SK-N-SH (cell line): ENCODE results near the gene LDB2. TPM values are rescaled to one million over a fixed set of nuclear protein-coding genes. Genes with fewer than 3 reads are reported as not detected.

Experiments used
- CTCF ChIA-PET: fragments of 300-600, 350-600 bp; formaldehyde crosslinking; extraction: SDS; loops from one replicate; lab custom pipeline; 2021; lab: Yijun Ruan, JAX
- POLR2A ChIA-PET: fragments of 350-600 bp; sonication (Branson Sonifier 250); formaldehyde crosslinking; extraction: SDS; loops from one replicate; lab custom pipeline; 2020; ENCODE audit warnings: antibody characterized with exemption, inconsistent platforms; lab: Yijun Ruan, JAX
- DNase-seq: peaks from one replicate; pipeline ENCODE4 v3.0.0; 2012
- H2AFZ ChIP-seq: fragments of 200-600 bp; sonication (generic); 2 replicates; pipeline ENCODE4 v1.8.1; 2016; ENCODE audit warnings: antibody characterized with exemption, mild to moderate bottlenecking, low read depth
- H3F3A ChIP-seq: fragments of 200-600 bp; sonication (generic); replicated peaks from 2 replicates; pipeline ENCODE3; 2016; ENCODE audit warnings: antibody characterized with exemption, mild to moderate bottlenecking; ENCODE audit not compliant: insufficient read depth
- H3K27ac ChIP-seq, 2 experiments: fragments of 200-500 bp in 1 of 2; fragments of 200-600 bp in 1 of 2; sonication (Bioruptor generic) in 1 of 2; sonication (generic), shearing (Covaris generic) in 1 of 2; 2 replicates each; pipeline versions ENCODE4 v1.5.1 to v1.6.1; 2014 to 2016; ENCODE audit warnings: low read depth in 2 of 2, inconsistent platforms in 1 of 2, low read length in 1 of 2, mild to moderate bottlenecking in 1 of 2, mixed read lengths in 1 of 2
- H3K27me3 ChIP-seq: fragments of 200-600 bp; sonication (generic), shearing (Covaris generic); 2 replicates; pipeline ENCODE4 v1.6.1; 2016; ENCODE audit warnings: mixed run types; ENCODE audit not compliant: insufficient read depth
- H3K36me3 ChIP-seq, 2 experiments: fragments of 200-500 bp in 1 of 2; fragments of 200-600 bp in 1 of 2; sonication (Bioruptor generic) in 1 of 2; sonication (generic) in 1 of 2; replicated peaks in 1 of 2; 2 replicates each; pipeline versions ENCODE3 to v1.5.1; 2014 to 2016; ENCODE audit warnings: low read length in 1 of 2, mild to moderate bottlenecking in 1 of 2; ENCODE audit not compliant: insufficient read depth in 2 of 2, control insufficient read depth in 1 of 2
- H3K4me1 ChIP-seq, 2 experiments: fragments of 200-500 bp in 1 of 2; fragments of 200-600 bp in 1 of 2; sonication (Bioruptor generic) in 1 of 2; sonication (generic), shearing (Covaris generic) in 1 of 2; 2 replicates each; pipeline versions ENCODE4 v1.5.1 to v1.6.1; 2014 to 2016; ENCODE audit warnings: low read depth in 1 of 2, low read length in 1 of 2, mixed run types in 1 of 2; ENCODE audit not compliant: insufficient read depth in 2 of 2, control insufficient read depth in 1 of 2
- H3K4me2 ChIP-seq: fragments of 200-600 bp; sonication (generic), shearing (Covaris generic); 2 replicates; pipeline ENCODE4 v1.6.1; 2017; ENCODE audit warnings: mixed run types
- H3K4me3 ChIP-seq, 2 experiments: fragments of 200-500 bp in 1 of 2; fragments of 200-600 bp in 1 of 2; sonication (Bioruptor generic) in 1 of 2; sonication (generic), shearing (Covaris generic) in 1 of 2; 2 replicates each; pipeline versions ENCODE4 v1.5.1 to v1.8.1; 2014 to 2016; ENCODE audit warnings: low read depth in 2 of 2, inconsistent platforms in 1 of 2, low read length in 1 of 2, mild to moderate bottlenecking in 1 of 2, mixed read lengths in 1 of 2, moderate library complexity in 1 of 2
- H3K79me2 ChIP-seq: fragments of 200-600 bp; sonication (generic); 2 replicates; pipeline ENCODE4 v1.8.1; 2017; ENCODE audit warnings: mild to moderate bottlenecking; ENCODE audit not compliant: insufficient read depth
- H3K9ac ChIP-seq: fragments of 200-600 bp; sonication (generic); 2 replicates; pipeline ENCODE4 v1.6.1; 2017; ENCODE audit warnings: mixed run types
- H3K9me2 ChIP-seq: fragments of 200-600 bp; sonication (generic); 2 replicates; pipeline ENCODE4 v1.6.1; 2017; ENCODE audit warnings: mixed run types
- H3K9me3 ChIP-seq: fragments of 200-600 bp; sonication (generic); 2 replicates; pipeline ENCODE4 v1.6.1; 2017; ENCODE audit warnings: mixed run types, mild to moderate bottlenecking, moderate library complexity
- H4K20me1 ChIP-seq: fragments of 200-600 bp; sonication (generic); 2 replicates; pipeline ENCODE4 v1.6.1; 2017; ENCODE audit warnings: mild to moderate bottlenecking, mixed run types; ENCODE audit not compliant: insufficient read depth
- CHD2 ChIP-seq: fragments of 150-350 bp; IDR thresholded peaks from 2 replicates; pipeline ENCODE4 v1.6.1; 2018; ENCODE audit warnings: low read length; ENCODE audit not compliant: partially characterized antibody
- CTCF ChIP-seq: fragments of 200-600 bp; sonication (generic); IDR thresholded peaks from 2 replicates; pipeline ENCODE4 v1.6.1; 2017; ENCODE audit warnings: antibody characterized with exemption, mild to moderate bottlenecking, moderate library complexity
- ELF1 ChIP-seq: IDR thresholded peaks from 2 replicates; pipeline ENCODE4 v1.4.0; 2012
- FOXM1 ChIP-seq: IDR thresholded peaks from 2 replicates; pipeline ENCODE4 v1.4.0; 2012; ENCODE audit warnings: low read depth, mild to moderate bottlenecking
- GABPA ChIP-seq: IDR thresholded peaks from 2 replicates; pipeline ENCODE4 v1.4.0; 2012; ENCODE audit warnings: low read depth, mild to moderate bottlenecking
- JUND ChIP-seq: IDR thresholded peaks from 2 replicates; pipeline ENCODE4 v1.4.0; 2012
- MXI1 ChIP-seq: IDR thresholded peaks from 2 replicates; pipeline ENCODE4 v1.6.1; 2012; ENCODE audit warnings: mild to moderate bottlenecking, low read depth, low read length, improper control_type of control experiment
- NFIC ChIP-seq: IDR thresholded peaks from 2 replicates; pipeline ENCODE4 v1.4.0; 2012; ENCODE audit warnings: borderline replicate concordance
- RAD21 ChIP-seq: IDR thresholded peaks from 2 replicates; pipeline ENCODE4 v1.6.1; 2012; ENCODE audit warnings: mild to moderate bottlenecking, low read length
- RCOR1 ChIP-seq: fragments of 150-350 bp; IDR thresholded peaks from 2 replicates; pipeline ENCODE4 v1.6.1; 2017; ENCODE audit warnings: antibody characterized with exemption, low read length
- SMC3 ChIP-seq: IDR thresholded peaks from 2 replicates; pipeline ENCODE4 v1.6.1; 2012; ENCODE audit warnings: low read depth, low read length, improper control_type of control experiment
- TEAD4 ChIP-seq: IDR thresholded peaks from 2 replicates; pipeline ENCODE4 v1.4.0; 2012; ENCODE audit warnings: mild to moderate bottlenecking, borderline replicate concordance; ENCODE audit not compliant: insufficient read depth
- WGBS: methylation state at CpG from one replicate; pipeline ENCODE4 v1.1.6; 2017; ENCODE audit warnings: low lambda C conversion rate; 5-methylcytosine and 5-hydroxymethylcytosine counted together
- polyA plus RNA-seq, 3 experiments: library from polyadenylated mRNA; depleted of rRNA; stranded (reverse); fragments of >200 nt; gene quantifications; 2 replicates each; pipeline ENCODE4 v1.2.3, GENCODE V29; 2012

The LDB2 gene
- polyA plus RNA-seq, 1 of the 3 experiments (the other 2 are of a cell fraction): 11.0 TPM

GRCh38 chr4:16508968-16509367 is 389.5 kb downstream of the LDB2 start:
- Histone ChIP-seq H3K9ac (no peak overlapping the region), H4K20me1 (no peaks in the 10 kb centered on the region), H3F3A (no peaks in the 10 kb centered on the region), H3K27ac (no peak overlapping the region), H2AFZ (no peak overlapping the region), H3K4me3 (no peak overlapping the region), H3K79me2 (no peaks in the 10 kb centered on the region), H3K27me3 (no peaks in the 10 kb centered on the region), H3K9me2 (no peaks in the 10 kb centered on the region), H3K4me1 (no peaks in the 10 kb centered on the region), H3K4me2 (no peak overlapping the region), H3K36me3 (peaks cover 0 to 17% of the 10 kb centered on the region in 2 experiments), H3K9me3 (no peaks in the 10 kb centered on the region)
- ChIA-PET CTCF (interaction anchor here (1.4 to 2.1 kb wide), 2 partner anchors 815 to 939 kb away, joined by 3 to 9 read pairs; no protein-coding TSS in a partner anchor), POLR2A (no interaction called here)
- TF ChIP-seq SMC3 (no peak), MXI1 (no peak), FOXM1 (no peak), GABPA (no peak), NFIC (no peak), CHD2 (no peak), CTCF (peak; percentile 51), ELF1 (no peak), JUND (no peak)
- no peak for DNase-seq
- 44% methylated on average over 1 of the region's 1 CpG for WGBS

DNA sequence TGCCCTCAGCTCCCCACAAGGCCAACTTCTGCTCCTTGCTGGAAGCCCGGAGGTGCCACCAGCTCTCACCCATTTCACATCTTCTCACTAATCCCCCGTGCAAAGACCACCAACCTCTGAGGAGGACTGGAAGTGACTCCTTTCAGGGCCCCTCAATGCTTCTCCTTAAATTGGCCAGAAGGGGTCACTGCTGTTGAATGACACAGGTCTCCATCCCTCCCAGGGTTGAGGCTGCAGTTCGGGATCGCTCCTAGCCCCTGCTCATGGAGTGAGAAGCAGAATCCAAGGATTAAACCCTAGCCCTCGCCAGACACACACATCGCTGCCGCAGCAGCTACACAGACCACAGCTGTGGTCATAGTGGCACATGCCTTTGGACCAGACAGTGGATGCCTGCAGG is 392.7 kb downstream of the LDB2 start:
- WGBS: 58% methylated on average over 2 of the region's 7 CpGs

More for the DNA sequence above, 392.7 kb downstream of the LDB2 start:
- no peak overlapping the region for H3K27ac ChIP-seq
- TF ChIP-seq RAD21 (peak; percentile 43), SMC3 (0 out of 2 replicates have a peak, but pooled peaks have one; percentile 10), MXI1 (no peak), RCOR1 (no peak), TEAD4 (no peak), CTCF (peak; percentile 41)
- no peak overlapping the region for H3K4me3 ChIP-seq
- H3K9me2 ChIP-seq: no peaks in the 10 kb centered on the region
- no peak overlapping the region for H2AFZ ChIP-seq
- CTCF ChIA-PET: interaction anchor here (1.0 to 1.4 kb wide), 4 partner anchors 11 to 841 kb away, joined by 3 to 5 read pairs (median 3); no protein-coding TSS in a partner anchor
- peak; percentile 9 for DNase-seq
- H3K27me3 ChIP-seq: no peaks in the 10 kb centered on the region
- no peaks in the 10 kb centered on the region for H3K4me1 ChIP-seq
- POLR2A ChIA-PET: no interaction called here
- no peaks in the 10 kb centered on the region for H4K20me1 ChIP-seq
- H3K9me3 ChIP-seq: no peaks in the 10 kb centered on the region
- H3K4me2 ChIP-seq: no peak overlapping the region
- H3K9ac ChIP-seq: no peak overlapping the region
- peaks cover 0 to 27% of the 10 kb centered on the region in 2 experiments for H3K36me3 ChIP-seq
- H3F3A ChIP-seq: no peaks in the 10 kb centered on the region
- H3K79me2 ChIP-seq: no peaks in the 10 kb centered on the region
